HG02571 (cell line): ENCODE data around the gene NFAT5.

Experiments
- ATAC-seq: cut with Tn5 transposase; IDR thresholded peaks from one replicate; pipeline ENCODE4 v1.9.1; 2021; ENCODE audit warnings: mild to moderate bottlenecking, moderate library complexity; ENCODE audit not compliant: unreplicated experiment

Gene NFAT5

GRCh38 chr16:69701452-69701851 is 135.7 kb downstream of the NFAT5 start:
- ATAC-seq, result no peak

GRCh38 chr16:69701866-69702265 is 136.1 kb downstream of the NFAT5 start:
- ATAC-seq, result no peak

DNA sequence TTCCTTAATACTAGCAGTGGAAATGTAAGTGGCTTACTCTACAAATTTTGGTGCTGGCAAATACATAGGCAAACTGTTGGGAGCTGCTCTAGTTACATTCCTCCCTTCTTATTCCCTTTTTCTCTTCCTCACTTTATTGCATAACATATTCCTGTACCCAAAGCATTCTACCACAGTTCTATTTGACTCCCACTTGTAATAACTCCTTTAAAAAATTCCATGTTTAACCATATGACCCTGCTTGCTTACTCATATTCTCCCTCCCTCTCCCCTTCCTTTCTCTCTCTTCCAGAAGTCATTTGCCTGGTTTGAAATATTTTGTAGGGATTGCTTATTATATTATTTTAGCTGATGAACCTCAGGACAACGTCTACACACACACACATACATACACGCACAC is 137.9 kb downstream of the NFAT5 start:
- ATAC-seq, result no peak

- ATAC-seq, result no peak
Observed at GRCh38 chr16:69706256-69706974, 140.6 kb downstream of the NFAT5 start.

DNA sequence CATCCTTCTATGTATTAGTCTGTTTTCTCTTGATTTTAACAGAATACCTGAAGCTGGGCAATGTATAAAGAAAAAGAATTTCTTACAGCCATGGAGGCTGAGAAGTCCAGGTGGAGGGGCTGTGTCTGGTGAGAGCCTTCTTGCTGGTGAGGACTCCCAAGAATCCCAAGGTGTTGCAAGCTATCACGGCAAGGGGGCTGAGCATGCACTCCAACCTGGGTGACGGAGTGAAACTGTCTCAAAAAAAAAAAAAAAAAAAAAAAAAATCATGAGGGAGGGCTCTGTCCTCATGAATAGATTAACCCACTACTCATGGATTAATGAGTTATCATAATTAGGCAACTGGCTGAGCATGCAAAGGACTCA is 141.2 kb downstream of the NFAT5 start:
- ATAC-seq, result no peak

- ATAC-seq, result no peak
Observed at GRCh38 chr16:69707920-69708683, 142.3 kb downstream of the NFAT5 start.

GRCh38 chr16:69709456-69710084 is 143.8 kb downstream of the NFAT5 start:
- ATAC-seq, result no peak

DNA sequence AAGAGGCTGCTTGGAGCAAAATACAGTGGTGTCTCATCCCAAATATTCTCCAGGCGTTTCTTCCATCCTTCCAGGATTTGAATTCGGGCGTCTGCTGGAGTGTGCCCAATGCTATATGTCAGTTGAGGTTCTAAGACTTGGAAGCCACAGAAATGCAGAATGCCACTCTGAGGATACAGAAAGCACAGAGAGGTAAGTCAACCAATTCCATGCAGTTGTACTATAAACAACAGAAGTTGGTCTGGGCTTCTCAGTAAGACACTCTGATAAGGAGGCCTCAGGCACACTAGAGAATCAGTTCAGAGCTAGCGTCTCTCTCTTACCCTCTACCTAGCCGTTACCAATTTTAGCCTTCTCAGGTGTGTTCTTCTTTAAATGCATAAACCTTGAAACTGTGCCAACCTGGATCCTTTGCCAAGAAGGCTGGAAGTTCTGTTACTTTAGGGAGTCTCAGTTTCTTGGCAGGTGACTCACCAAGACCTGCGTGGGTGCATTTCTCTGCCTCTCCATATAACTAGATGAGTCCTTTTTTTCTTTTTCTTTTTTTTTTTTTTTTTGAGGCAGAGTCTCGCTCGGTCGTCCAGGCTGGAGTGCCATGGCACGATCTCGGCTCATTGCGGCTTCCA is 145.5 kb downstream of the NFAT5 start:
- ATAC-seq, result no peak

GRCh38 chr16:69712277-69712676 is 146.5 kb downstream of the NFAT5 start:
- no peak for ATAC-seq

DNA sequence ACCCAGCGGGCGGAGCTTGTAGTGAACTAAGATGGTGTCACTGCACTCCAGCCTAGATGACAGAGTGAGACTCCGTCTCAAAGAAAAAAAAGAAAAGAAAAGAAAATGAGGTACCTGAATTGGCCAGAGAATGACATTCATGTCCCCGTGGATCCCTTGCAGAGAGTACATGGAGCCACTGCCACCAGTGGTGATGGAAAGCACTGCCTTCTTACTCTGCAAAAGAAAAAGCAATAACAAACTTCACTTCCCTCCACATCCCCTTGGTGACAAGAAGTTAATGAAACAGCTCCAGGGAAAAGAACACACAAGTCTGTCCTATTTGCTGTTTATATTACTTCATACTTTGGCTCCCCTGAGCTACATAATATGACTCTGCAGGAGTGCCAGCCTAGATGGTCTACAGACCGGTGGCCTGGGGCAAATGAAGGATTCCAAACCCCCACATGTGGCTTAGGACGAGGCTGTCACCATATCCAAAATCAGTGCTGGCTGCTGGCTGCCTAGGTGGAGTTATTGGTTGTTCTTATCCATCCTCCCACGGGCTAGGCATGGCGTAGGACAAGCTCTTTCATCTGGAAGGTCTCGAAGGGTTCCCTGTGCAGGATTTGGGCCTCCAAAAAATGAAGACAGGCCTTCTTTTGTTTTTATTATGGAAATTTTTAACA is 147.3 kb downstream of the NFAT5 start:
- no peak for ATAC-seq

DNA sequence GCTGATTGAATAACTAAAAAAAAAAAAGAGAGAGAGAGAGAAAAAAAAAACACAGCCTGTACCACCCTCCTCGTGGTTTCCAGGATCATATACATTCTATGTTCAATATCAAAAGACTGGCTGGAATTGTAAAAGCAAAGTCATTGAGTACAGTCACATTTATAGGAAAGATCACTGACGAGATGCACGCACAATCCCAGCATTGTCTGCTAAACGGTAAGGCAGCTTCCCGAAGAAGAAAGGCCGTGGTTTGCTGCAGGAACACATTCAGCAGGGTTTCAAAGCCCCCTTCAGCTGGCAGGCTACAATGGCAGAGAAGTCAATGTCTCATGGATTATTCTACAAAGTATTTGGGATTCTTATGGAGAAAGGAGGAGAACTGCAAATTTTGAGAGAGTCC is 151.3 kb downstream of the NFAT5 start:
- ATAC-seq, result no peak

- ATAC-seq, result no peak
Observed at GRCh38 chr16:69718111-69718764, 152.5 kb downstream of the NFAT5 start.

DNA sequence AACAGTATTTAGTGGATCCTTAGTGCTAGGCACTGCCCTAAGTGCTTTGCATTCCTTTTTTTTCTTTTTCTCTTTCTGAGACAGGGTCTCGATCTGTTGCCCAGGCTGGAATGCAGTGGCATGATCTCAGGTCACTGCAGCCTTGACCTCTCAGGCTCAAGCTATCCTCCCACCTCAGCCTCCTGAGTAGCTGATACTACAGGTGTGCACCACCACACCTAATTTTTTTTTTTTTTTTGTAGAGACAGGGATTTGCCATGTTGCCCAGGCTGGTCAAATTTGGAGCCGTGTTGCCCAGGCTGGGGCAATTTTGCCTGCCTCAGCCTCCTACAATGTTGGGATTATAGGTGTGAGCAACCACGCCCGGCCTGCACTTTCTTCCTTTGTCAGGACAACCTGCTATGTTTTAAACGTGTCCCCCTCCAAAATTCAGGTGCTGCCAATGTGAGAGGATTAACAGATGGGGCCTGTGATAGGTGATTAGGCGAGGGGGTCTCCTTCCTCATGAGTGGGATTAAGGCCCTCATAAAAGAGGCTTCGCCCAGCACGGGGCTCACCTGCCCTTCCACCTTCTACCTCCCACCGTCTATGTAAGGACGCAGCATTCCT is 155.2 kb downstream of the NFAT5 start:
- no peak for ATAC-seq

- ATAC-seq, result no peak
Observed at GRCh38 chr16:69721441-69721957, 155.7 kb downstream of the NFAT5 start.

DNA sequence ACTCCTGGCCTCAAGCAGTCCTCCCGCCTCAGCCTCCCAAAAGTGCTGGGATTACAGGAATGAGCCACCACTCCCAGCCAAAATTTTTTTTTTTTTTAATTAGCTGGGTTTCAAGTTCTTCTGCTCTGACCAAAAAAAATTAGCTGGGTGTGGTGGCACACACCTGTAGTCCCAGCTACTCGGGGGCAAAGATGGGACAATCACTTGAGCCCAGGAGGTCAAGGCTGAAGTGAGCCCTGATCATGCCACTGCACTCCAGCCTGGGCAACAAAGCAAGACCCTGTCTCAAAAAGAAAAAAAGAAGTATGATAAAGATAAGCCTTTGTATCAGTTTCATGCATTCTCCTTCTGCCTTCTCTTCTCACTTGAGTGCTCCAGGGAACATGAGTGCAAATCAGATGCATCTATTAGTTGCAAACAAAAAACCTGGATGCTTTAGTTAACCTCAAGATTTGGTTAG is 158.7 kb downstream of the NFAT5 start:
- ATAC-seq, result no peak

- no peak for ATAC-seq
Observed at GRCh38 chr16:69724981-69725479, 159.3 kb downstream of the NFAT5 start.

GRCh38 chr16:69725480-69726312 is 159.9 kb downstream of the NFAT5 start:
- ATAC-seq, result no peak

DNA sequence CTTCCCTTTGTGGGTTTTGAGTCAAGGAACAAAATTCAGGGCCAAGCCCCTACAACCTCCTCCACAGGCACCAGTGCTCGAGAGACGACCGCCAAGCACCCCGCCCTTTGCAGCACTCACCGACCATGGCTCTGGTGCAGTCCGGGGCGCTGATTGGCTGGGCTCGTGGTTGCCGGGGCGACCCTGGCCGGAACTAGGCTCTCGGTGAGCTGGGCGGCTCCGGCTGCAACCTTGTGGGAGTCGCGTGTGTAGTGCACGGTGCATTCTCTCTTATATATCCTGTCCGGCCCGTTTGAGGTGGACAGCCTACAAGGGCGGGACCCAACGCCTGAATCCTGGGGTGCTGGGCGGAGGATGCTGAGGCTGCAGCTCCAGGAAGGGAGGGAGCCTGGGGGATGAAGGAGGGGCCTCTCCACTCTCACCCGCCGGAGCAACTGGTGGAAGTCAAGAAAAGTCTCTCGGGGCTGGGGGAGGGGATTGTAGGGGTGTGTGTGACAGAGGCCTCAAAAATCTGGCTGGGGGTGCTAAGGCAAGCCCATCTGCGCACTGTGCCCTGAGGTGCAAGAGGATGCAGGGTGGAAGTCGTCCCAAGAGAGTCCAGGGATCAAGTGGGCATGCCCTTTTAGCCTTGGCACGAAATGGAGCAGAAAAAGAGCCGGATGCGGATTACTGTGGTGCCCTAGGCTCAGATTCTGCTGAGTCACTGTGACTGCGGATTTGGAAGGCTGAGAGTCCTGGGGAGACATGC is 160.7 kb downstream of the NFAT5 start, which contains the start of gene NQO1:
Gene NQO1 (minus strand): TSS at position 248 of the 748 bp plus-strand sequence. CDS start 121 bp downstream, at position 127.
- peak; percentile 98 for ATAC-seq
